ENCODE data around the gene MGMT.

The MGMT gene

GRCh38 chr10:129808092-129808983, 341.3 kb downstream of the MGMT start:
- Histone ChIP-seq H3K36me3 (no peaks in the 10 kb centered on the region), H3K4me3 (no peak overlapping the region), H3K9me3 (peaks cover 35% of the 10 kb centered on the region), H3K9ac (no peak overlapping the region), H3K4me2 (no peak overlapping the region), H4K20me1 (no peaks in the 10 kb centered on the region), H3K27ac (no peak overlapping the region), H3K27me3 (no peaks in the 10 kb centered on the region), H3K4me1 (no peaks in the 10 kb centered on the region)
- TF ChIP-seq Cebpa-rat (IDR thresholded peaks at IDR 0.05): no peak

GRCh38 chr10:129809431-129809830, 342.4 kb downstream of the MGMT start:
- no peak overlapping the region for H3K4me3 ChIP-seq
- H3K36me3 ChIP-seq: no peaks in the 10 kb centered on the region
- peaks cover 26% of the 10 kb centered on the region for H3K9me3 ChIP-seq
- no peak for TF ChIP-seq Cebpa-rat (IDR thresholded peaks at IDR 0.05)
- H4K20me1 ChIP-seq: no peaks in the 10 kb centered on the region
- no peaks in the 10 kb centered on the region for H3K4me1 ChIP-seq
- H3K27ac ChIP-seq: no peak overlapping the region
- no peak overlapping the region for H3K9ac ChIP-seq
- H3K27me3 ChIP-seq: no peaks in the 10 kb centered on the region
- H3K4me2 ChIP-seq: no peak overlapping the region

GRCh38 chr10:129809841-129810240, 342.8 kb downstream of the MGMT start:
- H3K9me3 ChIP-seq: peaks cover 26% of the 10 kb centered on the region
- no peaks in the 10 kb centered on the region for H3K36me3 ChIP-seq
- no peak overlapping the region for H3K4me3 ChIP-seq
- H3K9ac ChIP-seq: no peak overlapping the region
- no peak overlapping the region for H3K4me2 ChIP-seq
- H4K20me1 ChIP-seq: no peaks in the 10 kb centered on the region
- TF ChIP-seq Cebpa-rat (IDR thresholded peaks at IDR 0.05): no peak
- H3K27ac ChIP-seq: no peak overlapping the region
- no peaks in the 10 kb centered on the region for H3K4me1 ChIP-seq
- no peaks in the 10 kb centered on the region for H3K27me3 ChIP-seq

- Histone ChIP-seq H4K20me1 (no peaks in the 10 kb centered on the region), H3K27ac (no peak overlapping the region), H3K4me1 (peaks cover 9% of the 10 kb centered on the region), H3K4me3 (no peak overlapping the region), H3K36me3 (no peaks in the 10 kb centered on the region), H3K9me3 (peaks cover 12% of the 10 kb centered on the region), H3K27me3 (no peaks in the 10 kb centered on the region), H3K4me2 (no peak overlapping the region), H3K9ac (no peak overlapping the region)
- TF ChIP-seq Cebpa-rat (IDR thresholded peaks at IDR 0.05): no peak
Measured at GRCh38 chr10:129811208-129811607, 344.2 kb downstream of the MGMT start.

- no peaks in the 10 kb centered on the region for H3K27me3 ChIP-seq
- no peak overlapping the region for H3K27ac ChIP-seq
- H3K4me3 ChIP-seq: no peak overlapping the region
- H3K4me2 ChIP-seq: no peak overlapping the region
- no peak for TF ChIP-seq Cebpa-rat (IDR thresholded peaks at IDR 0.05)
- no peaks in the 10 kb centered on the region for H3K36me3 ChIP-seq
- peaks cover 9% of the 10 kb centered on the region for H3K4me1 ChIP-seq
- H3K9me3 ChIP-seq: peaks cover under 1% of the 10 kb centered on the region; the same call in 1 of the 2 replicates
- no peaks in the 10 kb centered on the region for H4K20me1 ChIP-seq
- H3K9ac ChIP-seq: no peak overlapping the region
Measured at GRCh38 chr10:129812398-129812797, 345.4 kb downstream of the MGMT start.

GRCh38 chr10:129814681-129815646, 347.9 kb downstream of the MGMT start:
- no peaks in the 10 kb centered on the region for H3K27me3 ChIP-seq
- peaks cover 15% of the 10 kb centered on the region for H3K9me3 ChIP-seq
- no peak overlapping the region for H3K27ac ChIP-seq
- no peak overlapping the region for H3K9ac ChIP-seq
- TF ChIP-seq Cebpa-rat (IDR thresholded peaks at IDR 0.05): no peak
- H3K4me3 ChIP-seq: no peak overlapping the region
- H3K36me3 ChIP-seq: no peaks in the 10 kb centered on the region
- peak overlapping the region; percentile 17; the same call in 1 of the 2 replicates for H3K4me2 ChIP-seq
- no peaks in the 10 kb centered on the region for H4K20me1 ChIP-seq
- peaks cover 9% of the 10 kb centered on the region for H3K4me1 ChIP-seq

- Histone ChIP-seq H3K4me3 (no peak overlapping the region), H3K9ac (no peak overlapping the region), H3K36me3 (no peaks in the 10 kb centered on the region), H3K4me2 (peak overlapping the region; percentile 17; the same call in 1 of the 2 replicates), H3K27ac (no peak overlapping the region), H3K9me3 (peaks cover 15% of the 10 kb centered on the region), H3K4me1 (peaks cover 9% of the 10 kb centered on the region), H4K20me1 (no peaks in the 10 kb centered on the region), H3K27me3 (no peaks in the 10 kb centered on the region)
- no peak for TF ChIP-seq Cebpa-rat (IDR thresholded peaks at IDR 0.05)
Measured at GRCh38 chr10:129815898-129816655, 349.0 kb downstream of the MGMT start.

GRCh38 chr10:129816656-129817045, 349.6 kb downstream of the MGMT start:
- H3K27ac ChIP-seq: no peak overlapping the region
- H3K4me1 ChIP-seq: peaks cover 9% of the 10 kb centered on the region
- no peaks in the 10 kb centered on the region for H3K27me3 ChIP-seq
- no peak for TF ChIP-seq Cebpa-rat (IDR thresholded peaks at IDR 0.05)
- H4K20me1 ChIP-seq: no peaks in the 10 kb centered on the region
- no peak overlapping the region for H3K4me2 ChIP-seq
- H3K9ac ChIP-seq: no peak overlapping the region
- H3K4me3 ChIP-seq: no peak overlapping the region
- no peaks in the 10 kb centered on the region for H3K36me3 ChIP-seq
- H3K9me3 ChIP-seq: peaks cover 15% of the 10 kb centered on the region

Data from BLaER1 (cell line).